Loucy (cell line): ENCODE measurements around the gene SMAP2.

Source experiments
- CTCF ChIP-seq: fragments of 200-600 bp; sonication (generic); conservative IDR thresholded peaks from 2 replicates; pipeline ENCODE4 v1.5.1; 2014; ENCODE audit warnings: mild to moderate bottlenecking, antibody characterized with exemption, low read length
- EZH2phosphoT487 ChIP-seq: fragments of 200-600 bp; IDR thresholded peaks from 2 replicates; pipeline ENCODE4 v1.6.1; 2018; ENCODE audit warnings: antibody characterized with exemption, mild to moderate bottlenecking, moderate library complexity, borderline replicate concordance

GRCh38 chr1:40385437-40386358 lies 12.2 kb downstream of the SMAP2 start:
- TF ChIP-seq CTCF, result no peak
- TF ChIP-seq EZH2phosphoT487, result no peak
